ENCODE results near the gene FAM204A.

The FAM204A gene

DNA sequence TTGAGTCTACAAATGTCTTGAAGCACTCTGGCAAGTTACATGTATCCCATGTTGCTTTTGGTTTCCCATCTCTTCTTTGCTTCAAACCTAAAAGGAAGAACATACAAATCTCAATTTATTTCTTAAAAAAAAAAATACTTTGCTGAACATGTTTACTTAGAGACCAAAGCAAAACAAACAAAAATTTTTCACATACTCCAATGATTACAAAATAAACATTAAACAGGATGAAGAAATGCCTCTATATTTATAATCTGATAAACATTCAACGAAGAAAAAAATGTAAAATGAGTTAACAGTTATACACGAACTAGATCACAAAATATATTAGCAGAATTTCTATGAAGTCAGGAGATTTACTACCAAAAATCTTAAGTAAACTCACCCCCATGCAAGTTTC is 31.3 kb downstream of the FAM204A start:
- TF ChIP-seq, protein P1, sequence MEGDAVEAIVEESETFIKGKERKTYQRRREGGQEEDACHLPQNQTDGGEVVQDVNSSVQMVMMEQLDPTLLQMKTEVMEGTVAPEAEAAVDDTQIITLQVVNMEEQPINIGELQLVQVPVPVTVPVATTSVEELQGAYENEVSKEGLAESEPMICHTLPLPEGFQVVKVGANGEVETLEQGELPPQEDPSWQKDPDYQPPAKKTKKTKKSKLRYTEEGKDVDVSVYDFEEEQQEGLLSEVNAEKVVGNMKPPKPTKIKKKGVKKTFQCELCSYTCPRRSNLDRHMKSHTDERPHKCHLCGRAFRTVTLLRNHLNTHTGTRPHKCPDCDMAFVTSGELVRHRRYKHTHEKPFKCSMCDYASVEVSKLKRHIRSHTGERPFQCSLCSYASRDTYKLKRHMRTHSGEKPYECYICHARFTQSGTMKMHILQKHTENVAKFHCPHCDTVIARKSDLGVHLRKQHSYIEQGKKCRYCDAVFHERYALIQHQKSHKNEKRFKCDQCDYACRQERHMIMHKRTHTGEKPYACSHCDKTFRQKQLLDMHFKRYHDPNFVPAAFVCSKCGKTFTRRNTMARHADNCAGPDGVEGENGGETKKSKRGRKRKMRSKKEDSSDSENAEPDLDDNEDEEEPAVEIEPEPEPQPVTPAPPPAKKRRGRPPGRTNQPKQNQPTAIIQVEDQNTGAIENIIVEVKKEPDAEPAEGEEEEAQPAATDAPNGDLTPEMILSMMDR (conservative IDR thresholded peaks at IDR 0.05): no peak
- H3K27ac ChIP-seq: no peak overlapping the region

DNA sequence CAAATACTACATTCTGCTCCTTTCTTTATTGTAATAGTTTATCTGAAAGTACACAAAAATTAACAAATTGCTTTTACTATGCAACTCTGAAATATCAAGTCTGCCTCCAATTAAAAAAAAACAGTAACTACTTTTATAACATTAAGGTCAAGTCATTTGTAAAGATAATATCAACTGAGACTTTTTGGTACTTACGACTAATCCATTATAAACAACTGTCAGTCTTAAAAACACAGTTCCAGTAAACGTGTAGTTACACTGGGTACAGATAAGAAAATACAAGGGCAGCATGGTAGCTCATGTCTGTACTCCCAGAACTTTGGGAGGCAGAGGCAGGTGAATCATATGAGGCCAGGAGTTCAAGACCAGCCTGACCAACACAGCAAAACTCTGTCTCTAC is 32.2 kb downstream of the FAM204A start:
- H3K27ac ChIP-seq: no peak overlapping the region

DNA sequence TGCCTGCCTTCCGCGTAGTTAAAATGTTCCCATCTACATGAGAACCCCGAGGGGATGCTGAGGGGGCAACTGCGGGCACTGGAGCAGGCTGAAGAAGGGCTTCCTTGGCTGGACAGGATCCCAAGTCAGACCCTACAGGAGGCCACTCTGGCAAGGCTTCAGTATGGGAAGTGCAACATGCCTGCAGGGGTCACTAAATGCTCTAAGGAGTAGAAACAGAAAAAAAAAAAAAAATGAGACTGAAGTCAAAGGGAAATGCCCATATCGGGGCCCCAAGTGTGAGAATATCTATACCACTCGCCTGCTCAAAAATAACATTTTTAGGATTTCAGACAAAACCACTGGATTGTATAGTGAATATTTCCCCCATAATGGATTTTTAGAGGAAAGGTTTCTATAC is 33.5 kb downstream of the FAM204A start:
- TF ChIP-seq ZFX (IDR thresholded peaks at IDR 0.05): no peak
- TF ChIP-seq, protein P1 (conservative IDR thresholded peaks at IDR 0.05): peak; percentile 14; the same call in 1 of the 2 replicates
- no peak overlapping the region for H3K27ac ChIP-seq

More for the DNA sequence above, 32.2 kb downstream of the FAM204A start:
- no peak for TF ChIP-seq ZFX (IDR thresholded peaks at IDR 0.05)
- TF ChIP-seq, protein P1 (conservative IDR thresholded peaks at IDR 0.05): no peak

DNA sequence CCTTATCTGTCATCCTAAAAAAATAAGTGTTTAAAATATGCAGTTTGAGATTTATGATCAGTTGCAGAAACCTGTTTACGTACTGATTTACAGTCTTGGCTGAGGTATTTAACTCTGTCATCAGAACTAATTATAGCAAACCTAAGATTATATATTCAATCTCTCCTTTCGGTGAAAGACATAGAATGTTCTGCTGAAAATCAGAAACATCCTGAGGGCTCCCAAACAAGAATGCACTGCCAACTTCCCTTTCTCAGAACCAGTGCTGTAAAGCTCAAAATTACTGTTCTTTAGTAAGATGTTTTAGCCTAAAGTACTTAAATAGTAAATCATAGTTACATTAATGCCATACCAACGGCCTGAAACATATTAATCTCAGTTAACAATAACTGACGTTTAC is 34.3 kb downstream of the FAM204A start:
- TF ChIP-seq, protein P1 (conservative IDR thresholded peaks at IDR 0.05): no peak
- TF ChIP-seq ZFX (IDR thresholded peaks at IDR 0.05): no peak

DNA sequence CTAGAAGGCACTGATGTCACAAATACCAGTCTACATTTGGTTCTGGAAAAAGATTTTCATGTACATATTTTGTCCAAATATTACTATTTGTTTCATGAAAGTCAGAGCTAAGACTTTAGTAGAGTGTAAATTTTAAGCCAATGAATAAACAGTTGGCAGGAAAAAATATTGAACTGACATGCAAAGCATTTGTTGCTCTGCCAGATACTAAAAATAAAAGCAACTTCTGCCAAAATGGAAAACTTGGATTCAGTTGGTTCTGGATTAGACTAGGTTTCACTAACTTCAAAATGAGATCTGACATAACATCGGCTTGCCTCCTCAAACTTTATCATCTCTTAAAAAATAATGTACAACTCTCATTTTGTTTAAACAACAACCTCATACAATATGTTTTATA is 34.9 kb downstream of the FAM204A start:
- H3K27ac ChIP-seq: no peak overlapping the region
- TF ChIP-seq ZFX (IDR thresholded peaks at IDR 0.05): no peak
- TF ChIP-seq, protein P1 (conservative IDR thresholded peaks at IDR 0.05): no peak

More for the DNA sequence above, 34.3 kb downstream of the FAM204A start:
- no peak overlapping the region for H3K27ac ChIP-seq

DNA sequence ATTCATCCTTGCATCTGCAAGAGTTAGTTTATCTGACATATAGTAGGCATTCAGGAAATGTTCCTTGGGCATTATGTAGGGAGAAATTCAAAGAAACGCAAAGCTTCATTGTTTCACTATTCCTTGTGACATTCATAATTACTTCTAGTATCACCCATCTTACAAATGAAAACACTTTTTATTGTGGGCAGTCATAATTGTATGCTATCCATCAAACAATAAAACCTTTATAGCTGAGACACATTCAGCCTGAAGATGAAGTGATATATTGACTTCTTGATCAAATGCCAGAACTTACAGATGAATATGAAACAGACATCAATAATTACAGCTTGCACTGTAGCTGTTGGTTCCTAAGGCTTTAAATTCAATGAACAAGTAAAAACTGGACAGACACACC is 36.4 kb downstream of the FAM204A start:
- no peak for TF ChIP-seq ZFX (IDR thresholded peaks at IDR 0.05)
- TF ChIP-seq, protein P1 (conservative IDR thresholded peaks at IDR 0.05): no peak
- no peak overlapping the region for H3K27ac ChIP-seq

DNA sequence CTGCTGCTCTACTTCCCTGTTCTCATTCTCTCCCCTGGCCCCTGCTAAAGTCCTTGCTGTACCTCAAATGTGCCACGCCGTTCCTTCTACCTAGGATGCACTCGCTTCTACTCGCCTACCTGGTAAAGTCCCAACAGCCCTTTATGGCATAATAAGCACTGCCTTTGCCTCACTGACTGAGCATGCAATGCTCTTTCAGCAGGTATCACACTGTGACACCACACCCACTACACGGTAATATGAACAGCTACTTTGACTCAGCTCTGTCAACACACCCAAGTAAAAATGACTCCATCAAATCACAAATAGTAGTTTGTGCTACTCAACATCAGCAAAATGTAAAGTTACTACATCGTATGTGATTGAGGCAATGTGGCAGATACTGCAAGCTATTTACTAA is 37.6 kb downstream of the FAM204A start:
- TF ChIP-seq, protein P1 (conservative IDR thresholded peaks at IDR 0.05): no peak
- no peak for TF ChIP-seq ZFX (IDR thresholded peaks at IDR 0.05)
- no peak overlapping the region for H3K27ac ChIP-seq
